Psoas muscle (tissue), 8 donors: ENCODE data around the gene NIF3L1. TPM values are rescaled to one million over a fixed set of nuclear protein-coding genes. Genes with fewer than 3 reads are reported as not detected.

Experiments used
- ATAC-seq, 4 donors: fragments of 200-7000 bp; cut with Tn5 transposase; one replicate each; pipeline ENCODE4 v1.9.1; 2020; ENCODE audit warnings: moderate library complexity in 3 of 4, mild to moderate bottlenecking in 2 of 4
- DNase-seq, 2 donors: peaks; one replicate each; pipeline ENCODE4 v3.0.0-alpha.2; 2020
- H3K27ac ChIP-seq: fragments of 200-600 bp; one replicate; pipeline ENCODE4 v1.8.0; 2022
- H3K27me3 ChIP-seq, 3 donors: fragments of 200-600 bp in 1 of 3; one replicate each; pipeline versions ENCODE4 v1.6.1 to v1.8.0; 2013 to 2022; ENCODE audit warnings: low read length in 2 of 3, mild to moderate bottlenecking in 2 of 3, moderate library complexity in 1 of 3; ENCODE audit not compliant: insufficient read depth in 3 of 3
- H3K36me3 ChIP-seq, 2 donors: fragments of 200-600 bp in 1 of 2; one replicate each; pipeline versions ENCODE4 v1.6.1 to v1.8.0; 2013 to 2022; ENCODE audit warnings: low read depth in 1 of 2, mild to moderate bottlenecking in 1 of 2, moderate library complexity in 1 of 2; ENCODE audit not compliant: insufficient read depth in 1 of 2
- H3K4me1 ChIP-seq: fragments of 200-600 bp; one replicate; pipeline ENCODE4 v1.8.0; 2022
- H3K4me3 ChIP-seq: fragments of 200-600 bp; one replicate; pipeline ENCODE4 v1.8.0; 2022; ENCODE audit warnings: mild to moderate bottlenecking
- H3K9me3 ChIP-seq: fragments of 200-600 bp; one replicate; pipeline ENCODE4 v1.8.0; 2022
- WGBS, 3 donors: extraction: QIAGEN DNeasy Blood & Tissue Kit; methylation state at CpG; one replicate each; pipeline versions ENCODE4 v1.1.6 to v1.1.7; 2013; 5-methylcytosine and 5-hydroxymethylcytosine counted together
- intact Hi-C, 2 donors: fragments of 100-400 bp; cut with DNase I; formaldehyde crosslinking; loops; one replicate each; pipeline versions ENCODE4 v1.11.0 to v1.14.2; 2022
- polyA plus RNA-seq, 3 donors: library from polyadenylated mRNA; stranded (reverse); fragments of 200-250 nt; gene quantifications; one replicate each; pipeline ENCODE4 v1.2.3, GENCODE V29; 2013
- total RNA-seq, 4 donors: library from RNA; stranded (reverse); fragmentation: NEBNext Ultra II Directional in 2 of 4; extraction: Animal tissue kit (Norgen Biotek cat#: 25700) in 2 of 4; gene quantifications; one replicate each; pipeline versions ENCODE4 v1.2.1 to v1.2.4, GENCODE V29; 2021 to 2023
- TF ChIP-seq, protein P1 (sequence below): fragments of 200-600 bp; IDR thresholded peaks from one replicate; pipeline ENCODE4 v1.8.0; 2022; ENCODE audit warnings: antibody characterized with exemption
- donor health status: healthy with polysubstance abuse.
- donor health status: DM: no; HTN: no; CAD: no; lungs with moderate emphysema.
- donor health status: Bipolar disorder and iron deficiency.
- donor health status: healthy.
- donor health status: DM: yes; HTN: yes; CAD: no.
- donor health status: DM: no; HTN: no; CAD: no.
- donor health status: DM: no; HTN: no; CAD: no.
- donor health status: DM: yes; HTN: yes; CAD: no.

The NIF3L1 gene
- total and polyA plus RNA-seq, 7 donors: 11.6 to 50.0 (median 21.2) TPM

GRCh38 chr2:200939832-200940231, 50.7 kb downstream of the NIF3L1 start:
- TF ChIP-seq, protein P1, sequence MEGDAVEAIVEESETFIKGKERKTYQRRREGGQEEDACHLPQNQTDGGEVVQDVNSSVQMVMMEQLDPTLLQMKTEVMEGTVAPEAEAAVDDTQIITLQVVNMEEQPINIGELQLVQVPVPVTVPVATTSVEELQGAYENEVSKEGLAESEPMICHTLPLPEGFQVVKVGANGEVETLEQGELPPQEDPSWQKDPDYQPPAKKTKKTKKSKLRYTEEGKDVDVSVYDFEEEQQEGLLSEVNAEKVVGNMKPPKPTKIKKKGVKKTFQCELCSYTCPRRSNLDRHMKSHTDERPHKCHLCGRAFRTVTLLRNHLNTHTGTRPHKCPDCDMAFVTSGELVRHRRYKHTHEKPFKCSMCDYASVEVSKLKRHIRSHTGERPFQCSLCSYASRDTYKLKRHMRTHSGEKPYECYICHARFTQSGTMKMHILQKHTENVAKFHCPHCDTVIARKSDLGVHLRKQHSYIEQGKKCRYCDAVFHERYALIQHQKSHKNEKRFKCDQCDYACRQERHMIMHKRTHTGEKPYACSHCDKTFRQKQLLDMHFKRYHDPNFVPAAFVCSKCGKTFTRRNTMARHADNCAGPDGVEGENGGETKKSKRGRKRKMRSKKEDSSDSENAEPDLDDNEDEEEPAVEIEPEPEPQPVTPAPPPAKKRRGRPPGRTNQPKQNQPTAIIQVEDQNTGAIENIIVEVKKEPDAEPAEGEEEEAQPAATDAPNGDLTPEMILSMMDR: no peak
- H3K4me1 ChIP-seq: no peaks in the 10 kb centered on the region
- ATAC-seq (no peak), DNase-seq (no peak)
- peaks cover 15 to 100% of the 10 kb centered on the region in 2 donors for H3K36me3 ChIP-seq
- no peak overlapping the region for H3K27ac ChIP-seq
- no peak overlapping the region for H3K4me3 ChIP-seq
- H3K9me3 ChIP-seq: no peaks in the 10 kb centered on the region
- 90 to 96% (median 90%) methylated on average over 1 of the region's 1 CpG for WGBS, 3 donors
- no peaks in the 10 kb centered on the region for H3K27me3 ChIP-seq
- intact Hi-C loops: loop anchor here in 1 of 2 donors (5.0 kb wide), 1 partner anchor 47 kb away; no protein-coding TSS in a partner anchor

GRCh38 chr2:200943527-200944105, 54.4 kb downstream of the NIF3L1 start:
- no peak overlapping the region for H3K4me3 ChIP-seq
- intact Hi-C loops: loop anchor here in 1 of 2 donors (5.0 kb wide), 1 partner anchor 44 kb away; no protein-coding TSS in a partner anchor
- H3K4me1 ChIP-seq: no peaks in the 10 kb centered on the region
- TF ChIP-seq, protein P1: no peak
- no peaks in the 10 kb centered on the region for H3K9me3 ChIP-seq
- DNase-seq (no peak), ATAC-seq (no peak)
- peaks cover 12 to 99% of the 10 kb centered on the region in 2 donors for H3K36me3 ChIP-seq
- no peak overlapping the region for H3K27ac ChIP-seq
- 78 to 90% (median 88%) methylated on average over 1 of the region's 1 CpG for WGBS, 3 donors
- H3K27me3 ChIP-seq: no peaks in the 10 kb centered on the region

DNA sequence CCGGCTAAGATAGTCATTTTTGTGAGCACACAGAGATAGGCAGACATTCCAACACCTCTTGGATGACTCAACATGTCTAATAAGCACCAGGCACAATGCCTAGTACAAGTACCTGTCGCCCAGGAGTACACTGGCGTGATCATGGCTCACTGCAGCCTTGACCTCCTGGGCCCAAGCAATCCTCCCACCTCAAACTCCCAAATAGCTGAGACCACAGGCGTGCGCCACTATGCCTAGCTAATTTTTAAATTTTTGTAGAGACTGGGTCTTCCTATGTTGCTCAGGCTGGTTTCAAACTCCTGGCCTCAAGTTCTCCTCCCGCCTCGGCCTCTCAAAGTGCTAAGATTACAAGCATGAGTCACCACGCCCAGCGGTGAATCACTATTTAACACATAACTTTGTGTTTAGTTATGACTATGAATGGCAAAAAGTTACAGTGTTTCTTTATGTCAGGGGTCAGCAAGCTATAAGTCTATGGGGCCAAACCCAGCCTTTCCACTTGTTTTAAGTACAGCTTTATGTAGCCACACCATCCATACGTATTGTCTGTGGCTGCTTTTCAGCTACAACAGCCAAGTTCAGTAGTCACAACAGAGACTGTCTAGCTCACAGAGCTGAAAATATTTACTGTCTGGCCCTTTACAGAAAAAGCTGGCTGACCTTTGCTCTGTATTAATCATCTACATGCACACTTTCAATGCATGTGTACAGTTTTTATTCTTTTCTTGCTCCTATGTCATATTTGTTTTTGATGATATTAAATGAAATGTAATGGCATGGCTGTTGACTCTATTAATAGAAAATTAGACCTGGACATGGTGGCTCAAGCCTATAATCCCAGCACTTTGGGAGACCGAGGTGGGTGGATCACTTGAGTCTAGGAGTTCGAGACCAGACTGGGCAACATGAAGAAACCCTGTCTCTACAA, 55.6 kb downstream of the NIF3L1 start:
- 94 to 97% (median 96%) methylated on average over 12 of the region's 12 CpGs for WGBS, 3 donors
- H3K27ac ChIP-seq: no peak overlapping the region
- H3K4me3 ChIP-seq: no peak overlapping the region
- no peaks in the 10 kb centered on the region for H3K9me3 ChIP-seq
- no peak for DNase-seq
- intact Hi-C loops: loop anchor here in 1 of 2 donors (5.0 kb wide), 1 partner anchor 43 kb away; no protein-coding TSS in a partner anchor
- H3K36me3 ChIP-seq: peaks cover 12 to 99% of the 10 kb centered on the region in 2 donors
- H3K27me3 ChIP-seq: no peaks in the 10 kb centered on the region
- TF ChIP-seq, protein P1: no peak
- no peak for ATAC-seq
- H3K4me1 ChIP-seq: no peaks in the 10 kb centered on the region

GRCh38 chr2:200945395-200945729, 56.2 kb downstream of the NIF3L1 start:
- DNase-seq: no peak
- TF ChIP-seq, protein P1: no peak
- H3K4me3 ChIP-seq: no peak overlapping the region
- H3K27me3 ChIP-seq: no peaks in the 10 kb centered on the region
- no peaks in the 10 kb centered on the region for H3K4me1 ChIP-seq
- ATAC-seq: no peak
- 93 to 96% (median 96%) methylated on average over 4 of the region's 4 CpGs for WGBS, 3 donors
- H3K27ac ChIP-seq: no peak overlapping the region
- peaks cover 8 to 99% of the 10 kb centered on the region in 2 donors for H3K36me3 ChIP-seq
- intact Hi-C loops: no loop called here
- no peaks in the 10 kb centered on the region for H3K9me3 ChIP-seq
